ENCODE measurements around the gene ABCC3.

Gene ABCC3

DNA sequence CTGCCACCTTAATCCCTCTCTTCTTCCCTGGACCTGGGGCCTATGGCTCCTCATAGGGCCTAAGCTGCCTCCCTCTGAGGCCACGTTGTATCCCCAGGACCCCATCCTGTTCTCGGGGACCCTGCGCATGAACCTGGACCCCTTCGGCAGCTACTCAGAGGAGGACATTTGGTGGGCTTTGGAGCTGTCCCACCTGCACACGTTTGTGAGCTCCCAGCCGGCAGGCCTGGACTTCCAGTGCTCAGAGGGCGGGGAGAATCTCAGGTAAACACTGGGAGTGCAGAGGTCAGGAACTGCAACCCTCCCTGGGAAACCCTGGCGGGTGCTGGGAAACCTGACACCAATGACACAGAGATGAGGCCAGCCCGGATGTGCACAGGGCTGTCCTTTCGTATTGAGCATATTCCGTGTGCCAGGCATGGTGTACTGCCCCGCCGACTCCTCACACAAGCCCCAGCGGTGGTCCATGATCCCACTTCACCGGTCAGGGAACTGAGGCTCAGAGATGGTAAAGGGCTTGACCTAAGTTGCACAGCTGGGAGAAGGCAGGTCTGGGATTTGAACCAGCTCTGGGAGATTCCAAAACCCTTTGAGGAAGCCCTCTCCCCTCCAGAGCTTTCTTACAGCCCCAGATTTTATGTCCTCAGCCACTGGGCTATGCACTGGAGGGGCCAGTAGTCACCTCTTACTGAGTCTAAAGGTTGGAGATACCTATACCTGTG is 50.1 kb downstream of the ABCC3 start:
- DNase-seq (ENCODE audit: low spot score): no peak

DNA sequence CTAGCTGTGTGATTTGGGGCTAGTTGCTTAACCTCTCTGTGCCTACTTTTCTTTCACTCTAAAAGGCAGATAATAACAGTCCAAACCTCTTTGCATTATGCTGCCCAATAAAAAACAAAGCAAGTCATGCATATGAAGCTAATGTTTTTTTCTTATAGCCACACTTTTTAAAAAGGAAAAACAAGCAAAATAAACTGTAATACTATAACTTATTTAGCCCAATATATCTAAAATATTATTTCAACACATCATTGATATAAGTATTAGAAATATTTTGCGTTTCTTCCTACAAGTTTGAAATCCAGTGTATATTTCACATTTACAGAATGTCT is 50.6 kb downstream of the ABCC3 start:
- no peak for DNase-seq (ENCODE audit: low spot score)

DNA sequence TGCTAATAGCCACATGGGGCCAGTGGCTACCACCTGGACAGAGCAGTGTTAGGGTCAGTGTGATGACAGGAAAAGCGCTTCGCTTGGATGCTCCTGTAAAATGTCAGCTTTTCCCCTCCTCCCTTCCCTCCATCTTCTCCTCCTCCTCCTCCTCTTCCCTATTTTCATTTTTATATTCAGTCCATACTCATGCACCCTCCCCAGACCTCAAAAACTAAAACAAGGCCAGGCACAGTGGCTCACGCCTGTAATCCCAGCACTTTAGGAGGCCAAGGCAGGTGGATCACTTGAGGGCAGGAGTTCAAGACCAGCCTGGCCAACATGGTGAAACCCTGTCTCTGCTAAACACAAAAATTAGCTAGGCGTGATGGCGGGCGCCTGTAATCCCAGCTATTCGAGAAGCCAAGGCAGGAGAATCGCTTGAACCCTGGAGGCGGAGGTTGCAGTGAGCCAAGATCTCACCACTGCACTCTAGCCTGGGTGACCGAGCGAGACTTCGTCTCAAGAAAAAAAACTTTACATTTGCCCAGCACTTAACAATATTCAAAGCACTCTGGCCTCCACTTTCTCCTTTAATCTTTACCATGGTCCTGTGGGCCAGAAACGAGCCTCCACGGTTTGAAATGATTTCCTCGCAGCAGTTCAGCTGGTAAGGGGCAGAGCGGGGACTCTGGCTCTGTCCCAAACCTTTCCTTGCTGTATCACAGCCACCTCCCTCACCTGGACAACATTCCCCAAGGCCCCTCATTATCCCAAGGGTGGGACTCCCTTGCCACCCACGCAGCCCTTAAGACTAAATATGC is 51.2 kb downstream of the ABCC3 start:
- DNase-seq (ENCODE audit: low spot score): no peak

DNA sequence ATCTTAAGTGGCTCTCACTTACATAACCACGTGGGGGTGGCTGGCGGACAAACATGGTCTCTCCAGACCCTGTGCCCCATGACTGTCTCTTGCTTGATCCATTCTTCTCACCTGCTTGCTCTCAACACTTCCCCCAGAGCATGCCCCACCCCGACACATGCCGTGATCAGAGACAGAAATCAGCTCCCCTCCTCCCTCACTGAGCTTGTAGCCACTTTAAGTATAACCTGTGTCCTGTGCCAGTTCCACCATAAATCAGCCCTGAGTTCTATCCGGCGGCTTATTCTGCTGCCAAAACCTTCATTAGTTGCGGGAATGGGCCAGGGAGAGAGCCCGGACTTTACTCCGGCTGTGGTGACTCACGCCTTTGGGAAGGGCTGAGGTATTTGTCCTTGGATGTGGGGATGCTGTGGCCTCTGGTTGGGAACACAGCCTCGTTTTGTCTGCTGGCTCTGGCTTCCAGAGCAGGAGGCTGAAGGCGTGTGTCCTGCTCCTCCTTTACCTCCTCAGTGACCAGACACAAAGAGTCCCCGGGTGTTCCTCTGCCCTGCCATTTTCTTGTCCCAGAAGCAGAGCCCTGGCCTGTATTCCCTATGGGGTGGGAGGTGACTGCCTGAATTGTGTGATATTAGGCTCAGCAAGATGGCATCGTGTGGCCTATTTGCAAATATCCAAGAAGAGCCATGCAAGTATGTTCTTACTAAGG is 52.0 kb downstream of the ABCC3 start:
- peak; percentile 87 for DNase-seq (ENCODE audit: low spot score)

DNA sequence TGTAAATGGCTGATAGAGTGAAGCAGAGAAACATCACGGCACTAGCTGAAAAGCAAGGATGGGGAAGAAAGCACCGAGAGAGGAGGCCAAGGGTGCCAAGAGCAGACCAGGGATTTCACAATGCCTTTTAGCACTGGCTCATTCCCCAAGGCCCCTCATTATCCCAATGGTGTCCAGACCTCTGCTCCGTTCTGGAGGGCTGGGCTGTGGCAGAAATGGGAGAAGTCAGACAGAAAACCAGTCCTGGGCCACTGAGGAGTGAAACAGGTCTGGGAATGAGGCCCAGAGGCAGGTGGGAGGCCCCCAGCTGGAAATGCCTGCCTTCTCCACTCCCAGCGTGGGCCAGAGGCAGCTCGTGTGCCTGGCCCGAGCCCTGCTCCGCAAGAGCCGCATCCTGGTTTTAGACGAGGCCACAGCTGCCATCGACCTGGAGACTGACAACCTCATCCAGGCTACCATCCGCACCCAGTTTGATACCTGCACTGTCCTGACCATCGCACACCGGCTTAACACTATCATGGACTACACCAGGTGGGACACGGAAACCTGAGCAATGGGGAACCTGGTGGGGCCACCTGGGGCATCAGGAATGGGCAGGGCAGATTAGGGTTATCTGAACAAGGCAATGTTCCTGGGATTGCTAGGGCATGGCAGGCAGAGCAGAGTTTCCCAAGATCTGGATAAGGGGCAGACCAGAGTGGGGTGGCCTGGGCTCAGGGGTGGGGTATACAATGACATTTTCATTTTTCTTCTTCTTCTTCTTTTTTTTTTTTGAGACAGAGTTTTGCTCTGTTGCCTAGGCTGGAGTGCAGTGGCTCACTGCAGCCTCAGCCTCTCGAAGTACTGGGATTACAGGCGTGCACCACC is 52.8 kb downstream of the ABCC3 start:
- DNase-seq (ENCODE audit: low spot score): no peak

DNA sequence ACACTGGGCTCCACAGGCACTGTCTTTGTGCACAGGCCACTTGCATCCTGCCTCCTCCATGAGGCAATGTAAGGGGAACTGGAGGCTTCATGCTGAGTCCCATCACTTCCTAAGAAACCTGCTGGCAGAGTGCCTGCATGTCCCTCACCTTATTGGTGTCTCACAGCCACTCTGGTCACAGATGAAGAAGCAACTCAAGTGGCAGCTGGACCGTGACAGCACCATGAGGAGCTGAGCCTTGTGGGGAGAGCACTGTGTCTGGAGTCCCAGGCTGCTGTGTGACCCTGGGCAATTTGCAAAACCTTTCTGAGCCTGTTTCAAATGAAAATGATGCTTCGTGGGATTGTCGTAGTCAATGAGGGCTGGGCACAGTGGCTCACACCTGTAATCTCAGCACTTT is 53.6 kb downstream of the ABCC3 start:
- DNase-seq (ENCODE audit: low spot score): peak; percentile 82

DNA sequence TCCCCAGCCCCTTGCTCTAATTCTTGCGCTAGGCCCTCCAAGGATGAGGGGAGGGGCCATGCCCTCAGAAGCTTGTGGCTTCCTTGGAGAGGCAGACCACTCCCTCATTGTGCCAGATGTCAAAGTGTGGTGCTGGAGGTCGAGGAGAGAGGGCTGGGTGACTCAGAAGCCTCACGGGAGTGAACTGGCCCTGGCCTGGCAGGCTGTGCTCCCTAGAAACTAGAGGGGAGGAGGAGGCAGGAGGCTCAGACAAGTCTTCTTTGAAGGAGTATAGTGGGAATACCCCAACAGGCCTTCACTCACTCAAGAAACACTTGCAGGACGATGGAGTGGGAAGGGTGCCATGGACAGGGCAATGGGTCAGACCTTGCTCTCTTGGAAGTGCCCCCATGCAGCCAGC is 54.6 kb downstream of the ABCC3 start:
- peak; percentile 75 for DNase-seq (ENCODE audit: low spot score)

DNA sequence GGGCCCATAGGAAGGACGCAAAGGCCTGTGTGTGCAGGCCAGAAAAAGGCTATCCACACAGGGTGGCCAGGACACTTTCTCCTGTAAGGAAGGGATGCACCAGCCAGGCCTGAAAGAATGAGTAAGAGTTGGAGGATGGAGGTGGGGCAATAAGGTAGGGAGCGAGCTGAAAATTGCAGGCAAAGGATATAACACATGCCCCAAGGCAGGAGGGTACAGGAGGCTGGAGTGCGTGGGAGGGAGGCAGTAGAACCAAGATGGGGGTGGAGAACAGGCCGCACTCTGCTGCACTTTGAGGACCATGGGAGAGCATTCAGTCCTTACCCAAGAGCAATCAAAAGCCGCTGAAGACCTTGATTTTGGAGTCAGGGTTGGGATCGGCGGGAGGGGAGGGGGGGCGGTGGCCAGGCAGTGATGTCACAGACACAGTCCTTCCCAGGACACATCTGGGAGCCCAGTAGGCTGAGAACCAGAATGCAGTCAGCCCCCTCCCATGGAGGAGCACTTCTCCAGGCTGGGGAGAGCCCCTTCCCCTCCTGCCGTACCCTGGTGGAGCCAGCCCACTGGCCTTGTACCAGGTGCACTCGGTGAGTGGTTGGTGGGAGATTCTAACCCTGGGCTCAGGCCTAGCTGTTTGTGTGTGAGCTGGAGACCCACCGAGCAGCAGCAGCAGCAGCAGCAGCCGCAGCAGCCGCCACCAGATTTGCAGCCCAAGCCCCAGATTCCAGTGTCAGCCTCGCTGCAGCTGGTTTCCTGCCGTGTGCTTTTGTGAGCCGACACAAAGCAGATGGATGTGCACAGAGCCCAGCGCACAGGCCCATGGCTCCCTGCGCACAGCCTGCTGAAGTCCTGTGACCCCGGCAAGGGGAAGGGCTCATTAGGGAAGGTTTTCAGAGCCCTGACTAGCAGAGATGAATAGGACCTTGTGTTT is 55.5 kb downstream of the ABCC3 start:
- no peak for DNase-seq (ENCODE audit: low spot score)

DNA sequence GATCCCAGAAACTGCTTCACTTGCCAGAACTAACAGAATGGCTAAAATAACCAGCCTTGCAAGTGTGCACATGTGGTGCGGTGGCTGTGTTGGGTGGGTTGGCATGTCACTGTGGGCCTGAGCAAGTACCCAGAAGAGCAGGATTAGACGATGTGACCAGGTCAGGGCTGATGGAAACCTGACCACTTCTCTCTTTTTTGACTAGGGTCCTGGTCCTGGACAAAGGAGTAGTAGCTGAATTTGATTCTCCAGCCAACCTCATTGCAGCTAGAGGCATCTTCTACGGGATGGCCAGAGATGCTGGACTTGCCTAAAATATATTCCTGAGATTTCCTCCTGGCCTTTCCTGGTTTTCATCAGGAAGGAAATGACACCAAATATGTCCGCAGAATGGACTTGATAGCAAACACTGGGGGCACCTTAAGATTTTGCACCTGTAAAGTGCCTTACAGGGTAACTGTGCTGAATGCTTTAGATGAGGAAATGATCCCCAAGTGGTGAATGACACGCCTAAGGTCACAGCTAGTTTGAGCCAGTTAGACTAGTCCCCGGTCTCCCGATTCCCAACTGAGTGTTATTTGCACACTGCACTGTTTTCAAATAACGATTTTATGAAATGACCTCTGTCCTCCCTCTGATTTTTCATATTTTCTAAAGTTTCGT is 56.3 kb downstream of the ABCC3 start:
- no peak for DNase-seq (ENCODE audit: low spot score)

DNA sequence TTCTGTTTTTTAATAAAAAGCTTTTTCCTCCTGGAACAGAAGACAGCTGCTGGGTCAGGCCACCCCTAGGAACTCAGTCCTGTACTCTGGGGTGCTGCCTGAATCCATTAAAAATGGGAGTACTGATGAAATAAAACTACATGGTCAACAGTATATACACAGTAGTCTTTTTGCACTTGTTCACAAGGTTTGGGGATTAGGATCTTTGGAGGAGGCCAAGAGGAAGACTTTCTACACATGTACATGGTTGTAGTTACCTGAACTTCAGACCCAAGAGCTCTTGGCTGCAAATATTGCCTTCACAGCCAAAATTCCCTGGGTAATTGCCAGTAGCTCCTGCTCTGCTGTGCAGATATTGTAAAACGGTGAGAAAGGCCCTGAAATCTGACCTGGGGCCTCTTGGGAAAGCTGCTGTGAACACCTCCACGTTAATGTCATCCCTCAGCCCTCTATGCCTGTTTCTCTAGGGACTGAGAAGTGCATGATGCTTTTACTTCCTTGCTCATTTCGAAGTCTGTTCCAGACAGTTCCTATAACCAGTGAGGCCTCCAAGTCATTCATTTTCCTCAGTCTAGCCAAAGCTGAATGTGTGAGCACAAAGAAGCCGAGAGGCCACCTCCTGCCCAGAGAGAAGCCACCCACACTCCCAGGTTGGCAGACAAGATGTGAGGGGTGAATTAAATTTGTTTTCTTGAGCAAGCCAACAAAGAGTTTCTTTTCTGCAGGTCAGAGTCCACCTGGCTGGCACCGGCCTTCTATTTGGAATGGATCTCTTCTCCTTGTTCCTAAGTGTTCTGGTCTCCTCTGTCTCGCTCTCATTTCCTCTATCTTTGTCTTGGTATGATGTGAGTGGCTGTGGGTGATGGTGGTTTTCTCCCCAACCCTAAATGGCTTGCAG is 57.1 kb downstream of the ABCC3 start:
- no peak for DNase-seq (ENCODE audit: low spot score)

DNA sequence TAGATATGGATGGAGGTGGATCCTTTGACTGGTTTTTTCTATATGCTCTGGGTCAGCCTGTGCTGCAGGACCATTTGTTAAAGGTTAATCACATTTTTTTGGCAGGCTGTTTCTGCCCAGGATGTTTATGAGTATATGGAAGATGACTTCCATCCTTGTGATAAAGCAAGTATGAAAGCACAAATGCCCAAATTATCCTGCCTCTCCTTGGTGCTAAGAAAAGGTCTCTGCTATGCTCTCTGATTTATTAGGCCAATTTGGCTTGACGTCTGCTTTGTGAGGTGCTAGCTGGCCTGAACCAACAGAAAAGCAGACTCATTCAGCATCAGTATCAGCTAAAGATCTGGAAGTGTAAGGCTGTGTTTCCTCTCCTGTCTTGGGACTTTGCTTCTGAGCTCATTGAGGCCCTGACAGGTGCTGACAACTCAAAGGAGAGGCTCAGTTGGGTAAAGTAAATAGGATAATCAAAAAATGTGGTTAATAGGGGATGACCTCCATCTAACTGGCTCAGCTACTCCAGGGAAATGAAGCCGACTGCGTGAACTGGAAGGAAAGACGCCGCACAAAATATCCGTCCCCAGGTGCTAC is 57.9 kb downstream of the ABCC3 start:
- no peak for DNase-seq (ENCODE audit: low spot score)

DNA sequence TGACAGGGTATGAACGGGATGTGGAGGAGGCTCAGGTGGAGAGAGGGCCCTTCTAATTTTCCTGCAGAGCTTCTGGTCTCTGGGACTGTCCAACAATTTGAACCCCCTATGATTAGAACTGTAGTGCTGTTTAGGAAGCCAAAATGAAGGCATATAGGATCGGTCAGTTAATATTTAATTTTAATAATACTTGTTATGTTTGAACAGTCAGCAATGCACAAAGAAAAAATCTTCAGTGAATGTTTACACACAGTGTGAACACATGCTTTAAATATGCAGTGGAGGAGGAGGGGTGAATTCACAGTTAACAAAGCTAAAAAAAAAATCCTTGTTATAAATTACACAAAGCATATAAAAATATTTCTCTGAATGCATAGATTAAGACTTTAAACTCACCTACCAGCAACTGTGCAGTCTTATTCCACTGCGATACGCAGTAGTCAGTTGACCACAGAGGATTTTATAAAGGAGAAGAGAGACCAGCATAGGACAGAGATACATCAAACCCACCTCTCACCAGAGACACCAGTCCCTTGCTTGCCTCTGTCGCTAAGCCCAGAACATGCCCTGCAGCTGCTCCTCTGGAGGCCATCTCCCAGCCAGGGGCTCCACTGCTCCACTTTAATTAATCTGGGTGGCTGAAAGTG is 58.5 kb downstream of the ABCC3 start:
- peak; percentile 67 for DNase-seq (ENCODE audit: low spot score)

DNA sequence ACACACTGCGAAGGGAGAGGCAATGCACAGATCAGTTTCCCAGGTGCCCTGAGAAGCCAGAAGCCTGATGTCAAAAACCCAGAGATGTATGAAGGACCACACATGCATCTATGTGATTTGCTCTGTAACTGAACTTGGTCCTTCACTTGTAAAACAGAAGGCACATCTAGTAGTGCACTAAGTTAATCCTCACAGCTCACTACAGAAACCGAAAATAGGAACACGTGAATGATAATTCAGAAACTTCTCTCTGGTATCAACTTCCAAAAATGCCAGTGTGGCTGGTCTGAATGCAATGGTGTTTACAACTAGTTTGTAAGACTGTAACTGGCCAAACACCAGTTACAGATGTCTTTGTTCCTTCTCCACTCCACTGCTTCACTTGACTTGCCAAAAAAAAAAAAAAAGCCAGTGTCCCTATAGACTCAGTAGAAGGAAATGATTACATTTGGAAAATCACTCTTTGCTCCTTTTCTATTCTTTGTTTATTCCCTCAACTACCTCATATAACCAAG is 61.7 kb downstream of the ABCC3 start:
- DNase-seq (ENCODE audit: low spot score): no peak

DNA sequence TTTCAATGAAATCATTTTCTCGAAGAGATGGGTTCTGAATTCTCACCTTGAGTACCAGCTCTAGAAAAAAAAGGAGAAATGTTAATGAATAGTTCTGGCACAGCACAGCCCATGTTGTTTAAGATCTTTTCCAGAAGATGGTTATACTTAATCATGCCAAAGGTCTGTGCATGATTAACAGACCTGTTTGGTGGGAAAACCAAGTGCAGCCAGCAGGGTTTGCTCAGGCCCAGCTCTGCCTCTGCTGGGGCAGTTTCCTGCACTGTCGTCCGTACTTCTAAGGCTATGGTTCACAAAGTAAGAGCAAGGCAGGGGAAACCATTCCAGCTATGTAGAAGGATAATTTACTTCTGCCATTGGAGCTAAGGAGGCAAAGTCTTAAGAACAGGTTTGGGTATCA is 62.4 kb downstream of the ABCC3 start:
- DNase-seq (ENCODE audit: low spot score): peak; percentile 65

DNA sequence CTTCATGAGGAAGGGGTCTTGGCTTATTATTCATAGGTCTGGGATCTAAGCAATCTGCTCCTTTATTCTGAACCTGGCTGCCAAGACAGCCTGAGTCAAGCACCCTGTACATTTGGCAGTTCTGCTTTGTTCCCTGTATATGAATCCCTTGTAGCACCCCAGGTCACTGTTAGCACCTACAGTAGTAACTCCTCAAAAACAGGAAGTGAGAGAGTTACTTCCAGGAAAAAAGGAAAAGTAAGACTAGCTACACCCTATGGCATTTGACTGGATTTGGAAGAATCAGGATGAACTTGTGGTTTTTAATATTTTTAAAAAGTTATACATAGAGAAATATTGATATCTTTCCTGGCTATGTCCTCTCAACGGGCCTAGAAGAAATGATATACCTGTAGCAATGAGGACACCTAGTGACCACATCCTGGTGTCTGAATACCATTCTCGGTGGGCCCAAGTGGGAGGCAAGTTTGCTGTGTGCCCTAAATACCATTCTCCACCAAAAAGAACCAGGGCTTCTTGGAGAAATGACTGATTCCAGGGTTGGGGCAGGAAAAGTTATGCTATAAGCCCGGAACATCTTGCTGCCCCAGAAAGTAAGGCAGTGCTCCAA is 63.1 kb downstream of the ABCC3 start:
- DNase-seq (ENCODE audit: low spot score): no peak

DNA sequence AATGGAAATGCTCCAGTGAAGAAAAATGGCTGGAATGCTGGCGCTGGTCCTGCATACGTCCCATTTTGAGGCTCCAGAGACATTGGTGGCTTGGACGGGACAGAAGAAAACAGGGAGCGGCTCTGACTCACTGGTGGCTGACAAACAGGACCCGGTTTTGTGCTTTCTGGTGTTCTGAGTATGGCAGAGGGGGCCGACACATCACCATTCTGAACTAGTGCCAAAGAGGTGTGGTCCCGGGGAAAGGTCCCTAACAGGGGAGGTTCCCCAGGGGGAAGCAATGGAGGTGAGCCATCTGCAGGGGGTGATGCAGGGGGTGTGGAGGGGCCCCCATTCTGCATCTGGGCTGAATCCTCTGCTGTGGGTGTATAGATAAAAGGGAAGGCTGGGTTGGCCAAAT is 64.7 kb downstream of the ABCC3 start:
- no peak for DNase-seq (ENCODE audit: low spot score)

DNA sequence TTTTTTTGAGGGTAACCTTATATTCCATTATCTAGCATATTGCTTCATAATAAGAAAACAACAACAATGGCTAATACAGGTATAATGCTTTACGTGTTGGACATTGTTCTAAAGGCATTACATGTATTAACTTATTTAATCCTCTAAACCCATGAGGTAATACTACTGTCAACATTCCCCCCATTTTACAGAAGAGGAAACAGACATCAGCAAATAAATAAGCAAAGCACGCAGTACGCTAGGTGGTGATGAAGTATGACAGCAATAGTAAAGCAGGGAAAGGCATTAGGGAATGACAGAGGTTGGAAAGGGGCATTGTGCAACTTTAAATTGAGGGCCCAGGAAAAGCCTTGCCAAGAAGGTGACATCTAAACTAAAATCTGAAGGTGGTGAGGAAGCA is 68.5 kb downstream of the ABCC3 start:
- no peak for DNase-seq (ENCODE audit: low spot score)

All from kidney tubule cell (primary cell).